Chondrocyte (in vitro differentiated cells): ENCODE measurements around the gene SAMM50. TPM values are rescaled to one million over a fixed set of nuclear protein-coding genes. Genes with fewer than 3 reads are reported as not detected.

Experiments
- DNase-seq: peaks from one replicate; pipeline ENCODE4 v3.0.0; 2021; ENCODE audit warnings: mixed read lengths, low spot score
- H3K27ac Mint-ChIP-seq: one replicate; pipeline ENCODE4 v1.8.0; 2021; ENCODE audit warnings: mild to moderate bottlenecking, moderate library complexity, mixed read lengths; ENCODE audit not compliant: unreplicated experiment
- H3K27me3 Mint-ChIP-seq: 2 replicates; pipeline ENCODE4 v1.8.0; 2021; ENCODE audit warnings: low read depth, mixed read lengths
- H3K36me3 Mint-ChIP-seq: 2 replicates; pipeline ENCODE4 v1.8.0; 2021; ENCODE audit warnings: low read depth, mixed read lengths
- H3K4me1 Mint-ChIP-seq: 2 replicates; pipeline ENCODE4 v1.8.0; 2021; ENCODE audit warnings: low read depth, mild to moderate bottlenecking, mixed read lengths
- H3K4me3 Mint-ChIP-seq: one replicate; pipeline ENCODE4 v1.8.0; 2021; ENCODE audit warnings: mild to moderate bottlenecking, moderate library complexity, mixed read lengths; ENCODE audit not compliant: unreplicated experiment
- H3K9me3 Mint-ChIP-seq: 2 replicates; pipeline ENCODE4 v1.8.0; 2021; ENCODE audit warnings: low read depth, mixed read lengths
- total RNA-seq: library from RNA; stranded (reverse); gene quantifications from 3 replicates; pipeline ENCODE4 v1.2.1, GENCODE V29; 2021
- TF ChIP-seq, protein P1 (sequence below): fragments of 200-600 bp; sonication (generic); IDR thresholded peaks from 2 replicates; pipeline ENCODE4 v1.5.0; 2021; ENCODE audit warnings: antibody characterized with exemption, mild to moderate bottlenecking, moderate library complexity

Gene SAMM50
- total RNA-seq, 1 donor from 2014 or later, result 34.2 TPM

DNA sequence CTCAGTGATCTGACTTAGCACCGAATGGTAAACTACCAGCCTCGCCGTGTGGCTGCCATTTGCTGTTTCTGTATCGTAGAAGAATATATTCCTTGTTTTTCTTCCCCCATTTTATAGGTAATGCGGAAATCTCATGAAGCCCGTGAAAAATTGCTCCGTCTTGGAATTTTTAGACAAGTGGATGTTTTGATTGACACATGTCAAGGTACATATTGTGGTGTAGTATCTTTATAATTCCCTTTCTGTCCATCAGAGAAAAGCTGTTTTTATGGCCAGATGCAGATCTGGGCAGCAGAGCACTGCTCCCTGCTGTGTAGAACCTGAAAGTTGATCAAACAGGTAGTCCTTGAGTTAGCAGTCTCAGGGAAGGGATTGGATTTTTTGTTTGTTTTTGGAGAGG, 13.4 kb downstream of the SAMM50 start:
- DNase-seq, result no peak
- H3K36me3 Mint-ChIP-seq, result peaks cover 47% of the 10 kb centered on the region
- H3K4me1 Mint-ChIP-seq, result no peaks in the 10 kb centered on the region

DNA sequence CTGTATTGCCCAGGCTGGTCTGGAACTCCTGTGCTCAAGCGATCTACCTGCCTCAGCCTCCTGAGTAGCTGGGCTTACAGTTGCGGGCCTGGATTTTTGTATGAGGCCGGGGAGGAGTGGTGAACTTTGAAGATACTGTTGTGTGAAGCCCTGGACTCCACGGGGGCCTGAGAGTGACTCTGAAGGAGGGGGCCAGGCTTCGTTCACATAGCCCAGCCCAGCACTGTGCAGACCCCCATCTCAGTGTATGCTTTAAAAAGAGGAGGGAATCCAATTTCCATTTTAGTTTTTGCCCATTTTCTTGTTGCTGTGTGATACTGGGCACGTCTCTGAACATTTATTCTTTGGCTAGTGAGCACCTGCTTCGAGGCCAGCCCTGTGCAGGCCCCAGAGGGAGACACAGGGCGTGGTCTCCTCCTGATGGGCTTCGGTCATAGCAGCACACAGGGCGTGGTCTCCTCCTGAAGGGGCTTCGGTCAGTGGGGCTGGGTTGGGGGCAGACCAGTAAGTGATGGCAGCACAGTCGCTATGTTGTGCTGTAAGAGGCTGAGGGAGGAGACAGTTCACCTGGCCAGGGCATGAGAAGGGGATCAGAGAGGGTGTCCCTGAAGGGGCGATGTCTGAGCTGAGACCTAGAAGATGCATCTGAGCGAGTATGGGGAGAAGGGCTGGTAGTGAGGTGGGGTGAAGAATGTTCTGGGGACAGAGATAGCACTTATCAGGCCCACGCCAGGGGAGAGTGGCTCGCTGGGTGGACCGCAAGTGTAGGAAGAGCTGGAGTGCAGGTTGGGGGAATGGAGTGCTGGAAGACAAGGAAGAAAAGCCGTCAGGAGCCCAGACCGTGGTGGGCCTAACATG, 14.0 kb downstream of the SAMM50 start:
- DNase-seq, result no peak
- no peaks in the 10 kb centered on the region for H3K9me3 Mint-ChIP-seq
- no peaks in the 10 kb centered on the region for H3K27me3 Mint-ChIP-seq
- TF ChIP-seq, protein P1, sequence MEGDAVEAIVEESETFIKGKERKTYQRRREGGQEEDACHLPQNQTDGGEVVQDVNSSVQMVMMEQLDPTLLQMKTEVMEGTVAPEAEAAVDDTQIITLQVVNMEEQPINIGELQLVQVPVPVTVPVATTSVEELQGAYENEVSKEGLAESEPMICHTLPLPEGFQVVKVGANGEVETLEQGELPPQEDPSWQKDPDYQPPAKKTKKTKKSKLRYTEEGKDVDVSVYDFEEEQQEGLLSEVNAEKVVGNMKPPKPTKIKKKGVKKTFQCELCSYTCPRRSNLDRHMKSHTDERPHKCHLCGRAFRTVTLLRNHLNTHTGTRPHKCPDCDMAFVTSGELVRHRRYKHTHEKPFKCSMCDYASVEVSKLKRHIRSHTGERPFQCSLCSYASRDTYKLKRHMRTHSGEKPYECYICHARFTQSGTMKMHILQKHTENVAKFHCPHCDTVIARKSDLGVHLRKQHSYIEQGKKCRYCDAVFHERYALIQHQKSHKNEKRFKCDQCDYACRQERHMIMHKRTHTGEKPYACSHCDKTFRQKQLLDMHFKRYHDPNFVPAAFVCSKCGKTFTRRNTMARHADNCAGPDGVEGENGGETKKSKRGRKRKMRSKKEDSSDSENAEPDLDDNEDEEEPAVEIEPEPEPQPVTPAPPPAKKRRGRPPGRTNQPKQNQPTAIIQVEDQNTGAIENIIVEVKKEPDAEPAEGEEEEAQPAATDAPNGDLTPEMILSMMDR, result no peak
- no peak overlapping the region for H3K4me3 Mint-ChIP-seq
- H3K36me3 Mint-ChIP-seq, result peaks cover 48% of the 10 kb centered on the region
- no peak overlapping the region for H3K27ac Mint-ChIP-seq
- no peaks in the 10 kb centered on the region for H3K4me1 Mint-ChIP-seq

More for the DNA sequence above, 13.4 kb downstream of the SAMM50 start:
- TF ChIP-seq, protein P1, result no peak
- no peak overlapping the region for H3K27ac Mint-ChIP-seq
- no peak overlapping the region for H3K4me3 Mint-ChIP-seq
- H3K27me3 Mint-ChIP-seq, result no peaks in the 10 kb centered on the region
- H3K9me3 Mint-ChIP-seq, result no peaks in the 10 kb centered on the region

DNA sequence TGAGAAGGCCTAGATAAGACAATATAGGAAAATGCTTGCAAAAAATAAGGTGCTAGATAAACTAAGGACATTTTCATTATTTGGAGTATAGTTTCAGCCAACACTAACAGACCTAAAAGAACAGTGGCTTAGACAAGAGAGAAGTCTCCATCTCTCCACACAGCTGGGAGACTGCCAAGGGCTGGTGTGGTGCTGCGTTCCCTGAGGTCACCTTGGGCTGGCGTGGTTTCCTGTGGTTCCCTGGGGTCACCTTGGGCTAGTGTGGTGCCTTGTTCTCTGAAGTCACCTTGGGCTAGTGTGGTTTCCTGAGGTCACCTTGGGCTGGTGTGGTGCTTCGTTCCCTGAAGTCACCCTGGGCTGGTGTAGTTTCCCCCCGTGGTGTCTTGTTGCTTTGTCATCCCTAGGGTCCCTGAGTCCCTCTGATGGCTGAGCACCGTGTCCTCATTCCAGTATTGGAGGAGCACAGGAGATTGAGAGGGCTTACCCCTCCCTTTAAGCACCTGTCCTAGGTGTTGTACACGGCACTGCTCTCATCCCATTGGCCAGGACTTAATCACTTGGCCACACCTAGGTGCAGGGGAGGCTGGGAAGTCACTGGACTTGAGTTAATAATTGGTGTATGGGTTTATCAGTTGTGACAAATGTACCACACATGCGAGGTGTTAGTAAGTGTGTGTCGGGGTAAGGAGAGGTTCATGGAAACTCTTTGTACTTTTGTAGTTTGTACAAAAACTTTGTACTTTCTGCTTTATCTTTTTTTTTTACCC, 14.9 kb downstream of the SAMM50 start:
- H3K4me1 Mint-ChIP-seq, result no peaks in the 10 kb centered on the region
- no peaks in the 10 kb centered on the region for H3K27me3 Mint-ChIP-seq
- no peaks in the 10 kb centered on the region for H3K9me3 Mint-ChIP-seq
- DNase-seq, result no peak
- TF ChIP-seq, protein P1, result no peak
- no peak overlapping the region for H3K4me3 Mint-ChIP-seq
- H3K36me3 Mint-ChIP-seq, result peaks cover 43% of the 10 kb centered on the region
- H3K27ac Mint-ChIP-seq, result no peak overlapping the region

DNA sequence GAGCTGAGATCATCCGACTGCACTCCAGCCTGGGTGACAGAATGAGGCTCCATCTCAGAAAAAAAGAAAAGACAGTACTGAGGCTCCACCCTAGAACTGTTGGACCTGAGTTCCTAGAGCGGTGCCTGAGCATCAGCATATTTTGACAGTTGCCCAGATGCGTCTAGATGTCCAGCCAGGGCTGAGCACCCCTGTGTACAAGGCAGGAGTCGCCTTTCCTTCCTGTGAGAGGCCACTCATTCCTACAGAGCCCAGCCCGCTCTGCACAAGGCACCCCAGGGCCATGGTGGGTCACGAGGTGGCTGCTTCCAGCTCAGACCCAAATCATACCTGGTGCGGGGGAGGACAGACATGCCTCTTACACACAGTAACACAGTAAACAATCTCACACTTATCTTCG, 15.9 kb downstream of the SAMM50 start:
- TF ChIP-seq, protein P1, result no peak
- peaks cover 45% of the 10 kb centered on the region for H3K36me3 Mint-ChIP-seq
- no peak overlapping the region for H3K4me3 Mint-ChIP-seq

DNA sequence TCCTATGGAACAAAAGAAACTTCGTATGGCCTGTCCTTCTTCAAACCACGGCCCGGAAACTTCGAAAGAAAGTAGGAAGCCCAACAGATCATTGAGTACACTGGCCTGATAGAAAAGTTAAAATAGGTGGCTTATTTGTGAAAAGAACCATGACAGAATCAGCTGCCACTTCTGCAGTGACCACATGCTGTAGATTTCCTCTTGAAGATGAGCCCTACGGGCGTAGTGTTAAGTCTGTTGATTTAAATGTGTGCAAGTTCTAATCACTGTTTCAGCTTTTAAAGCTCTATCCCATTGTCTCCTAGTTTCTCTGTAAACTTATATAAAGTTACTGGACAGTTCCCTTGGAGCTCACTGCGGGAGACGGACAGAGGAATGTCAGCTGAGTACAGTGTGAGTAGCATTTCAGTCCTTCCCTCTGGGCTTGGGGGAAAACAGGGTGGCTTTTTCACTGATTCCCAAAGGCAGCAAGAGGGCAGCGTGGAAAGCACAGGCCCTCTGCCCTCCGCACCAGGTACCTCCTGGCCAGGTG, 17.8 kb downstream of the SAMM50 start:
- TF ChIP-seq, protein P1, result no peak
- Mint-ChIP-seq H3K4me3 (no peak overlapping the region), H3K27ac (no peak overlapping the region), H3K9me3 (no peaks in the 10 kb centered on the region), H3K27me3 (no peaks in the 10 kb centered on the region), H3K36me3 (peaks cover 36% of the 10 kb centered on the region), H3K4me1 (no peaks in the 10 kb centered on the region)
- DNase-seq, result no peak

More for the DNA sequence above, 15.9 kb downstream of the SAMM50 start:
- no peaks in the 10 kb centered on the region for H3K4me1 Mint-ChIP-seq
- H3K27me3 Mint-ChIP-seq, result no peaks in the 10 kb centered on the region
- no peaks in the 10 kb centered on the region for H3K9me3 Mint-ChIP-seq
- DNase-seq, result no peak
- H3K27ac Mint-ChIP-seq, result no peak overlapping the region
